Neuron (in vitro differentiated cells): ENCODE measurements around the gene CD19.
"Not testable (repeated sequence)": the region's sequence is repeated elsewhere in the genome, so short reads cannot be mapped to it uniquely, and the experiment has no call there.

Experiments
- H2AFZ ChIP-seq: one replicate; pipeline ENCODE4 v1.6.1; 2013; ENCODE audit warnings: low read depth, mild to moderate bottlenecking, inconsistent platforms, low read length, moderate library complexity
- H3K27me3 ChIP-seq: one replicate; pipeline ENCODE4 v1.6.1; 2013; ENCODE audit warnings: low read length; ENCODE audit not compliant: insufficient read depth
- H3K36me3 ChIP-seq: one replicate; pipeline ENCODE4 v1.6.1; 2013; ENCODE audit warnings: low read length; ENCODE audit not compliant: insufficient read depth
- H3K4me1 ChIP-seq: one replicate; pipeline ENCODE4 v1.6.1; 2013; ENCODE audit warnings: low read length; ENCODE audit not compliant: insufficient read depth
- H3K4me3 ChIP-seq: 2 replicates; pipeline ENCODE4 v1.5.1; 2013; ENCODE audit warnings: mild to moderate bottlenecking, low read length, moderate library complexity
- H3K9me3 ChIP-seq: one replicate; pipeline ENCODE4 v1.6.1; 2013; ENCODE audit warnings: low read length

Gene CD19

GRCh38 chr16:28931801-28932225 lies at the start of gene CD19:
TSS of gene CD19 (plus strand) at chr16:28931971. CDS start at chr16:28932001, 30 bp downstream.
- Histone ChIP-seq H3K4me3 (no peak within 1 kb of the TSS), H2AFZ (peak within 1 kb of the TSS; percentile 48), H3K4me1 (peaks cover 4% of the 10 kb centered on the region), H3K9me3 (no peaks in the 10 kb centered on the region), H3K36me3 (no peaks in the 10 kb centered on the region), H3K27me3 (no peaks in the 10 kb centered on the region)

- Histone ChIP-seq H2AFZ (no peak overlapping the region), H3K4me1 (peaks cover 20% of the 10 kb centered on the region), H3K4me3 (no peak overlapping the region), H3K27me3 (no peaks in the 10 kb centered on the region), H3K36me3 (peaks cover 4% of the 10 kb centered on the region), H3K9me3 (no peaks in the 10 kb centered on the region)
Measured at GRCh38 chr16:28882551-28883160, 49.1 kb upstream of the CD19 start.

- no peak overlapping the region for H2AFZ ChIP-seq
- H3K4me1 ChIP-seq: peaks cover 16% of the 10 kb centered on the region
- H3K9me3 ChIP-seq: no peaks in the 10 kb centered on the region
- no peak overlapping the region for H3K4me3 ChIP-seq
- peaks cover 4% of the 10 kb centered on the region for H3K36me3 ChIP-seq
- no peaks in the 10 kb centered on the region for H3K27me3 ChIP-seq
Measured at GRCh38 chr16:28883221-28883996, 48.4 kb upstream of the CD19 start.

- H3K9me3 ChIP-seq: no peaks in the 10 kb centered on the region
- H3K4me1 ChIP-seq: peaks cover 16% of the 10 kb centered on the region
- peaks cover 4% of the 10 kb centered on the region for H3K36me3 ChIP-seq
- no peak overlapping the region for H2AFZ ChIP-seq
- no peak overlapping the region for H3K4me3 ChIP-seq
- no peaks in the 10 kb centered on the region for H3K27me3 ChIP-seq
Measured at GRCh38 chr16:28884045-28884444, 47.7 kb upstream of the CD19 start.

- H2AFZ ChIP-seq: no peak overlapping the region
- no peaks in the 10 kb centered on the region for H3K27me3 ChIP-seq
- peaks cover 16% of the 10 kb centered on the region for H3K4me1 ChIP-seq
- H3K4me3 ChIP-seq: no peak overlapping the region
- no peaks in the 10 kb centered on the region for H3K9me3 ChIP-seq
- H3K36me3 ChIP-seq: peaks cover 4% of the 10 kb centered on the region
Measured at GRCh38 chr16:28886945-28887344, 44.8 kb upstream of the CD19 start.

- not testable (repeated sequence) for H3K4me1 ChIP-seq, H3K36me3 ChIP-seq, H3K4me3 ChIP-seq, H2AFZ ChIP-seq, H3K9me3 ChIP-seq, H3K27me3 ChIP-seq
Measured at GRCh38 chr16:28890355-28890754, 41.4 kb upstream of the CD19 start.

- Histone ChIP-seq H2AFZ (no peak overlapping the region), H3K36me3 (peaks cover 8% of the 10 kb centered on the region), H3K4me3 (no peak overlapping the region), H3K4me1 (no peaks in the 10 kb centered on the region), H3K9me3 (no peaks in the 10 kb centered on the region), H3K27me3 (no peaks in the 10 kb centered on the region)
Measured at GRCh38 chr16:28891964-28892890, 39.5 kb upstream of the CD19 start.

- no peak overlapping the region for H2AFZ ChIP-seq
- H3K9me3 ChIP-seq: no peaks in the 10 kb centered on the region
- H3K36me3 ChIP-seq: peaks cover 6% of the 10 kb centered on the region
- H3K27me3 ChIP-seq: no peaks in the 10 kb centered on the region
- no peak overlapping the region for H3K4me3 ChIP-seq
- no peaks in the 10 kb centered on the region for H3K4me1 ChIP-seq
Measured at GRCh38 chr16:28893291-28893690, 38.5 kb upstream of the CD19 start.

GRCh38 chr16:28895609-28896008 lies 36.2 kb upstream of the CD19 start:
- no peak overlapping the region for H2AFZ ChIP-seq
- peaks cover 10% of the 10 kb centered on the region for H3K36me3 ChIP-seq
- H3K9me3 ChIP-seq: no peaks in the 10 kb centered on the region
- H3K4me1 ChIP-seq: no peaks in the 10 kb centered on the region
- no peaks in the 10 kb centered on the region for H3K27me3 ChIP-seq
- no peak overlapping the region for H3K4me3 ChIP-seq

- no peaks in the 10 kb centered on the region for H3K9me3 ChIP-seq
- H3K4me1 ChIP-seq: no peaks in the 10 kb centered on the region
- H3K4me3 ChIP-seq: no peak overlapping the region
- H3K27me3 ChIP-seq: no peaks in the 10 kb centered on the region
- no peak overlapping the region for H2AFZ ChIP-seq
- H3K36me3 ChIP-seq: peaks cover 10% of the 10 kb centered on the region
Measured at GRCh38 chr16:28897826-28898225, 33.9 kb upstream of the CD19 start.

GRCh38 chr16:28898266-28898665 lies 33.5 kb upstream of the CD19 start:
- Histone ChIP-seq H2AFZ (no peak overlapping the region), H3K4me1 (no peaks in the 10 kb centered on the region), H3K27me3 (no peaks in the 10 kb centered on the region), H3K36me3 (peaks cover 10% of the 10 kb centered on the region), H3K4me3 (no peak overlapping the region), H3K9me3 (no peaks in the 10 kb centered on the region)

GRCh38 chr16:28898942-28899341 lies 32.8 kb upstream of the CD19 start:
- no peaks in the 10 kb centered on the region for H3K27me3 ChIP-seq
- peaks cover 11% of the 10 kb centered on the region for H3K36me3 ChIP-seq
- no peak overlapping the region for H3K4me3 ChIP-seq
- H3K9me3 ChIP-seq: no peaks in the 10 kb centered on the region
- H3K4me1 ChIP-seq: no peaks in the 10 kb centered on the region
- no peak overlapping the region for H2AFZ ChIP-seq
